ENCODE results near the gene PLPP1. TPM values are rescaled to one million over a fixed set of nuclear protein-coding genes. Genes with fewer than 3 reads are reported as not detected.

The PLPP1 gene
- total RNA-seq, 6 experiments from 2014 or later: 23.3 to 145 (median 36.0) TPM

- Histone ChIP-seq H3K36me3 (peaks cover 0 to 2% (median 0%) of the 10 kb centered on the region in 4 donors), H3K27ac (no peak overlapping the region), H3K4me1 (peaks cover 0 to 16% (median 0%) of the 10 kb centered on the region in 4 donors), H3K27me3 (no peaks in the 10 kb centered on the region), H3K4me3 (no peak overlapping the region), H3K9me3 (no peaks in the 10 kb centered on the region)
- ATAC-seq (peak in 3 of 4 donors; percentile 41 to 58 (median 41)), DNase-seq (no peak)
- TF ChIP-seq CTCF (IDR thresholded peaks at IDR 0.05) (no peak), POLR2A (IDR thresholded peaks at IDR 0.05) (no peak)
- WGBS (ENCODE audit: insufficient coverage, low coverage, low lambda C conversion rate, missing lambda C conversion rate): 44% methylated on average over 2 of the region's 2 CpGs
- intact Hi-C loops (cut with DNase I): no loop called here
Observed at GRCh38 chr5:55492449-55492848, 42.3 kb downstream of the PLPP1 start.

- DNase-seq (no peak), ATAC-seq (peak in 3 of 4 donors; percentile 32 to 70 (median 35))
- no peaks in the 10 kb centered on the region for H3K9me3 ChIP-seq
- H3K4me3 ChIP-seq: no peak overlapping the region
- H3K27ac ChIP-seq: no peak overlapping the region
- H3K27me3 ChIP-seq: no peaks in the 10 kb centered on the region
- WGBS (ENCODE audit: insufficient coverage, low coverage, low lambda C conversion rate, missing lambda C conversion rate): 28% methylated on average over 3 of the region's 3 CpGs
- H3K4me1 ChIP-seq: peaks cover 0 to 14% (median 0%) of the 10 kb centered on the region in 4 donors
- no peak for TF ChIP-seq CTCF (IDR thresholded peaks at IDR 0.05)
- no peak for TF ChIP-seq POLR2A (IDR thresholded peaks at IDR 0.05)
- peaks cover 0 to 2% (median 0%) of the 10 kb centered on the region in 4 donors for H3K36me3 ChIP-seq
- intact Hi-C loops (cut with DNase I): no loop called here
Observed at GRCh38 chr5:55485073-55485472, 49.7 kb downstream of the PLPP1 start.

- no peaks in the 10 kb centered on the region for H3K9me3 ChIP-seq
- intact Hi-C loops (cut with DNase I): no loop called here
- no peak for ATAC-seq
- H3K36me3 ChIP-seq: no peaks in the 10 kb centered on the region
- no peak for DNase-seq
- WGBS (ENCODE audit: insufficient coverage, low coverage, low lambda C conversion rate, missing lambda C conversion rate): 100% methylated on average over 1 of the region's 1 CpG
- TF ChIP-seq CTCF (IDR thresholded peaks at IDR 0.05): no peak
- no peak for TF ChIP-seq POLR2A (IDR thresholded peaks at IDR 0.05)
- H3K27me3 ChIP-seq: no peaks in the 10 kb centered on the region
- H3K27ac ChIP-seq: no peak overlapping the region
- peaks cover 0 to 14% (median 0%) of the 10 kb centered on the region in 4 donors for H3K4me1 ChIP-seq
- no peak overlapping the region for H3K4me3 ChIP-seq
Observed at GRCh38 chr5:55484531-55484930, 50.2 kb downstream of the PLPP1 start.

- WGBS (ENCODE audit: insufficient coverage, low coverage, low lambda C conversion rate, missing lambda C conversion rate): 65% methylated on average over 3 of the region's 3 CpGs
- intact Hi-C loops (cut with DNase I): no loop called here
- no peak for TF ChIP-seq CTCF (IDR thresholded peaks at IDR 0.05)
- no peak for TF ChIP-seq POLR2A (IDR thresholded peaks at IDR 0.05)
- no peaks in the 10 kb centered on the region for H3K9me3 ChIP-seq
- DNase-seq (no peak), ATAC-seq (peak in 1 of 4 donors; percentile 28)
- no peaks in the 10 kb centered on the region for H3K36me3 ChIP-seq
- no peak overlapping the region for H3K27ac ChIP-seq
- no peaks in the 10 kb centered on the region for H3K27me3 ChIP-seq
- H3K4me1 ChIP-seq: peaks cover 0 to 14% (median 0%) of the 10 kb centered on the region in 4 donors
- H3K4me3 ChIP-seq: no peak overlapping the region
Observed at GRCh38 chr5:55483885-55484284, 50.9 kb downstream of the PLPP1 start.

All from right lobe of liver (tissue), 6 donors.